GM13977 (cell line): ENCODE data around the gene IGFBP6.

Experiments
- DNase-seq: peaks from one replicate; pipeline ENCODE4 v3.0.0; 2012; ENCODE audit warnings: low spot score
- CTCF ChIP-seq: IDR thresholded peaks from 2 replicates; pipeline ENCODE4 v1.5.1; 2012; ENCODE audit warnings: mild to moderate bottlenecking, control low read depth; ENCODE audit not compliant: insufficient read depth; ENCODE audit errors: extremely low read depth, missing control alignments
- in situ Hi-C: fragments of 300-500 bp; cut with MboI; formaldehyde crosslinking; loops from one replicate; pipeline ENCODE4 v1.12.0; 2022; ENCODE audit warnings: low sequenced_read_pairs, low pct_unique_long_range_greater_than_20kb, mixed read lengths, inconsistent platforms; ENCODE audit not compliant: unreplicated experiment

The IGFBP6 gene

GRCh38 chr12:53143355-53143754, 45.9 kb downstream of the IGFBP6 start:
- no peak for DNase-seq
- TF ChIP-seq CTCF: no peak
- in situ Hi-C loops: no loop called here

- no peak for TF ChIP-seq CTCF
- in situ Hi-C loops: no loop called here
- DNase-seq: no peak
Measured at GRCh38 chr12:53145383-53146260, 48.2 kb downstream of the IGFBP6 start.

- in situ Hi-C loops: no loop called here
- TF ChIP-seq CTCF: no peak
- no peak for DNase-seq
Measured at GRCh38 chr12:53147181-53147580, 49.7 kb downstream of the IGFBP6 start.

- in situ Hi-C loops: no loop called here
- no peak for TF ChIP-seq CTCF
- no peak for DNase-seq
Measured at GRCh38 chr12:53147653-53148052, 50.2 kb downstream of the IGFBP6 start.

GRCh38 chr12:53151039-53151438, 53.6 kb downstream of the IGFBP6 start:
- no peak for DNase-seq
- TF ChIP-seq CTCF: no peak
- in situ Hi-C loops: no loop called here
